ENCODE results near the gene LCP2.
"Not testable (repeated sequence)": the region's sequence is repeated elsewhere in the genome, so short reads cannot be mapped to it uniquely, and the experiment has no call there.

LCP2 gene

DNA sequence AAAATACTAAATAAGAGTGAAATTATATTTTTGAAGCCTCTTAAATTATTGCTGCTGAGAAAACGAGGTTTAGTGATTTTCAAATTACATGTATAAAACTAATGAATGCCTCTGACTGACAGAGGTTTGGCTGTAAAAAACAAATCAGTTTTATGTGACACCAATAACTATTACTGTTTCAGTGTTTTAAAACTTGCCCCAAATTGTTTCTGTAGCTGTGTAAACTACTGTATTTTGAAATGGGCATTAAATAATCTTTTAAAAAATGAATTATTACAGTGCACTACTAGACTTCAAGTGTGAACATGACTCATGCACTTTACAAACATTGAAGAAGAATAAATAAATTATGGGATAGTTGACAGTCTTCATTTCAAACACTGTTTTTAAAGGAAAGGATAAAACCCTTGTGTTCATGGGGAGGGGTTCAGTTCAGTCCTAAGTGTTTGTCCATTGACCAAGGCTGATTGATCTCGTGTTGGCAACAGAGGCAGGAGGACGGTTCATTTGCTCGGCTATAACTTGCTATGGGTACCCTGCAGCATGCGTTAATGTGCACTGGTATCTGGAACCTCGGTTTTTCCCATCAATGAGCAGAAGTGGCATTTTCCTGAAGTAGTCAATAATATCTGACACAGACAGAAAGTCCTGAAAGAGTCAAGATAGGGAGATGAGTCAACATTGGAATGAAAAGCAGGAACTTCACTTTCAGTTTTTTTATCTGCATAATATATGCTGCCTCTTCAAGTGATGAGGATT is 49.2 kb downstream of the LCP2 start:
- no peak for DNase-seq (ENCODE audit: low read depth)

- DNase-seq (ENCODE audit: low read depth) = no peak
Measured at GRCh38 chr5:170247363-170247762, 50.2 kb downstream of the LCP2 start.

- no peak for DNase-seq (ENCODE audit: low read depth)
Measured at GRCh38 chr5:170246126-170246870, 51.3 kb downstream of the LCP2 start.

DNA sequence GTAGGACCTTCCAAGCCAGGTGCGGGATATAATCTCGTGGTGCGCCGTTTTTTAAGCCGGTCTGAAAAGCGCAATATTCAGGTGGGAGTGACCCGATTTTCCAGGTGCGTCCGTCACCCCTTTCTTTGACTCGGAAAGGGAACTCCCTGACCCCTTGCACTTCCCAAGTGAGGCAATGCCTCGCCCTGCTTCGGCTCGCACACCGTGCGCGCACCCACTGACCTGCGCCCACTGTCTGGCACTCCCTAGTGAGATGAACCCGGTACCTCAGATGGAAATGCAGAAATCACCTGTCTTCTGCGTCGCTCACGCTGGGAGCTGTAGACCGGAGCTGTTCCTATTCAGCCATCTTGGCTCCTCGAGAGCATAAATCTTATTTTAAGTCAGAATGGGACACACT is 52.1 kb downstream of the LCP2 start:
- DNase-seq (ENCODE audit: low read depth) = not testable (repeated sequence)

GRCh38 chr5:170238456-170239196 is 59.0 kb downstream of the LCP2 start:
- DNase-seq (ENCODE audit: low read depth) = no peak

GRCh38 chr5:170235876-170236864 is 61.4 kb downstream of the LCP2 start:
- DNase-seq (ENCODE audit: low read depth) = no peak

- no peak for DNase-seq (ENCODE audit: low read depth)
Measured at GRCh38 chr5:170233358-170233892, 64.2 kb downstream of the LCP2 start.

GRCh38 chr5:170232786-170233185 is 64.8 kb downstream of the LCP2 start, which contains the start of gene C5orf58:
C5orf58 (plus strand) TSS chr5:170232985; CDS start chr5:170234977, 1,992 bp downstream.
- no peak for DNase-seq (ENCODE audit: low read depth)

DNA sequence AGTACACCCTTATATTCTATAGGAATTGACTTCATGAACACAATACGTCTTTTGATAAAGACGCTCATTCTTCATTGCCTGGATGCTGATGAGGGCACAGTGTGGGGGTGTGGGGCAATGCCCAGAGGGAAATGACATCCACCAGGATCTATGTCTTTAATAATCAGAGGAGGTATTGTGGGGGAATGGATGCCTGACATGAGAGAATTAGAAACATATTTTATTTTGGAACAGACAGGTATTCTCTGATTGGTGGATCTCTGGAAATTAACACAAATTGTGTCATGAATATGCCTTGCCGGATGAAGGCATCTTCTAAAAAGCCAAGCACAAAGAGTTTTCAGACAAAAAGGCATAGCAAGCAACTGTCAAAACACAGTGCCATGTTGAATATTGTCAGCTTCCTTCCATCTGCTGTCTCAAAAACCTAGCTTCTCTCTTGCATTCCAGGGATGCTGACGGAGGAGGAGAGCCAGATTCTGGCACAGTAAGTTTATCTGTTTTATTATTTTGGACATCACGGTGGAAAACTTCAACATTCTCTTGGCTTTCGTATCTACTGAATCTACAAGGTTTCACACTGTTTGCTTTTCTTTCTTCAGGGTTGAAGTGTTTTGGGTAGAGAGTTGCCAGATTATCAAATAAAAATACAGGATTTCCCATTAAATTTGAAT is 68.7 kb downstream of the LCP2 start:
- no peak for DNase-seq (ENCODE audit: low read depth)

- DNase-seq (ENCODE audit: low read depth) = no peak
Measured at GRCh38 chr5:170226661-170227060, 70.9 kb downstream of the LCP2 start.

DNA sequence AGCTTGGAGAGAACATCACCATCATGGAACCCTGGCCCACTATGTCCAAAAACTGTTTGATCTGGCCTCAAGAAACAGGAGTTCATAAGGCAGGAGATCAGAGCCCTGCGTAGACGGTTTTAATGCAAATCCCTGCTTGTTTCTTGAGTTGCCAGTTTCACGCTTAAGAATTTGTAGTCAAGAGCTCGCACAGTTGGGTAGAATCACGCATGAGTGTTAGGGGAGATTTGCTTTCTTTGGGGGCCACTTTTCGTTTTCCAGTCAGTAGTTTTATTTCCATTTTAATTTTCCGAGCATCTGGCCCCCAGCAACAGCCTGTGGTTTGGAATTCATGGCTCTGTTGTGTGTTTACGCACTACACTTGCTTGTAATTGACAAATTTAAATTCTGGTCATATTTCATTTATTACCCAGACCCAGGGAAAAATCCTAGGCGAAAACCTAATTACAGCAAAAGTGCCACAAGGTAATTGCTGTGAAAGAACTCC is 71.4 kb downstream of the LCP2 start:
- DNase-seq (ENCODE audit: low read depth) = no peak

DNA sequence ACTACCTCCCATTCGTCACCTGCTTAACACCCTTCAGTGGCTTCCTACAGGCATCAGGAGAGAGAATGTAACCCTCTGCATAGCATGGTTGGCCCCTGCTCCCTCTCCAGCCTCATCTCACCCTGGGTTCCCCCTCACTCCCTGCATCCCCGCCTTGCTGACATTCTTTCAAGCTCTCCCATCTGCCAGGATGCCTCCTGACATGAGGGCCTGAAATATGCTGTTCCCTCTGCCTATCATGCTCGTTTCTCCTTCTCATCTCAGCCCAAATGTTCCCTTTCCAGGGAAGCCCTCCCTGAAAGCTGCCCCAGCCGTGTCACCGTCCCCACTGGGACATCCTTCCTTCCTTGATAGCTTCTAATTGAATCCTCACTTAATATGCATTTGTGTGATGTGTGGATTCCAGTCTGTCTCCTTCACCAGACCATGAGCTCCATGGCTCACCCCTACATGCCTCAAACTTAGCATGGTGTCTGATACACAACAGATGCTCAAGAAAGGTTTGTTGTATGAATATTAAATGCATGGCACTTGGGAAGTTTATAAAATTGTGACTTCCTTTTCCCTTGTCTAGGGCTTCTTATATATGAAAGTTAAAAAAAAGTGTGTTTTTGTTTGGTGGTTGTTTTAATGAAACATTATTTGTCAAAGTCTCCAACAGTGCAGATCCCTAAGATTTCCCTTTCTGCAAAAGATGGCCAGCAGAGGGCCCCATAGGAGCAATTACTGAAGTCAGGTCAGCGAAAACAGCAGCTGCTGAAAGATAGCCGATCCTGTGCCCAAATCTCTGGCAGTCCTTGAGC is 72.0 kb downstream of the LCP2 start:
- DNase-seq (ENCODE audit: low read depth) = peak; percentile 70

- no peak for DNase-seq (ENCODE audit: low read depth)
Measured at GRCh38 chr5:170223906-170224305, 73.7 kb downstream of the LCP2 start.

DNA sequence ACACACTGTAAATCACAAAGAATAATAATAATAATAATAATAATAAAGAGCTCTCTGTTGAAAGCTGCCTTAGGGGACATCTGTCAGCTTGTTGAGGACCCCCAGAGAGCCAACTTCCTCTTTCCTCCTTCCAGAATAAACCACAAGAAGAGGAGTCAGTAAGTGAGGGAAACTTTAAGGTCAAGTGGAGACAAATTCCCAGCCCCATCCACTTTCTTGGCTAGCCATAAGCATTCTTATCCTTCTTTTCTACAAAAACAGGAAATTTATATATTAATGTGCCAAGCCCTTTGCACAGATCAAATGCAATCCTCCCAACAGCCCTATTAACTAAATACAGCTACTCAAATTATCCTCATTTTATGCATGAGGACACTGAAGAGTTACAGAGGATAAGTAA is 74.2 kb downstream of the LCP2 start:
- no peak for DNase-seq (ENCODE audit: low read depth)

DNA sequence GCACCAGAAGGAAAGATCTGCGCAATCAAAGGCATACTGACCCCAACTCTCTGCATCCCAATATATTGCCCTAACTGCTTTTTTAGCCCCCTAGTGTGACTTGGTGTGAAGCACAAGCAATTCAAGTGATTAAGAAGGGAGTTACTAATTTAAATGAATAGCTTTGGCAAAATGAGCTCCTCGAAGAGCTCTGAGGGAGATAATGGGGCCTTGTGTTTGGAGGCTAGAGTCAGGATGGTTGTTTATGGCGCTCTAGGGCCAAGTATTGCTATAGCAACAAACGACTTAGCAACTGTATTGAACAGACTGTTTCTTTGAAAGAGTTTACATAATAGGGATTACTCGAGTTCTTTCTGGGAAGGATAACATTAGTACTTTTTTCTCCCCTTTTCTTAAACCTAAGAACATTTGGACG is 76.2 kb downstream of the LCP2 start:
- DNase-seq (ENCODE audit: low read depth) = no peak

GRCh38 chr5:170220191-170220590 is 77.4 kb downstream of the LCP2 start:
- DNase-seq (ENCODE audit: low read depth) = no peak

GRCh38 chr5:170219615-170220014 is 78.0 kb downstream of the LCP2 start:
- no peak for DNase-seq (ENCODE audit: low read depth)

DNA sequence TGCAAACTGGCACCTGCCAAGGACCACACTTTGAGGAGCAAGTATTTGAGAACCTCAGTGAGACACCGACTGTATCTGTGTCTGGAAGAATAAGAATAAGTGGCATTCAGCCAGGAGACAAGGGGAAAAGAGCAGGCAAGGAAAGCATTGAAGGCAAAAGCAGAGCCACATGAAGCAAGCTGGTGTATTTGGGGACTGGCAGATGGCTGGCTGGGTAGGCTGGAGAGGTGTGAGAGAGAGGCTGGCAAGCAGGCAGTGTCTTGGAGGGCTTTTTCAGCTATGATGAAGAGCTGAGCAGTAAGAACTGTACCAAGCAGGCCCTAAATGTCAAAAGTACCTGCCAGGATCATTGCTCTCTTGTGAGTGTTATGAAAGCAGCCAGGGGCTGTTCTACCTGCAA is 78.9 kb downstream of the LCP2 start:
- no peak for DNase-seq (ENCODE audit: low read depth)

- DNase-seq (ENCODE audit: low read depth) = no peak
Measured at GRCh38 chr5:170217831-170218230, 79.7 kb downstream of the LCP2 start.
